Activated naive CD4-positive, alpha-beta T cell treated with anti-CD3 and anti-CD28 coated beads, Interleukin-2, amount 50 U/mL, for 24 hours (primary cell): Measurements from ENCODE around the gene MGAT1.
A peak's percentile ranks its signal among the peaks of the same experiment; 100 is the strongest.
"Not testable (repeated sequence)": the region's sequence is repeated elsewhere in the genome, so short reads cannot be mapped to it uniquely, and the experiment has no call there.

Source experiments
- H3K27ac Mint-ChIP-seq: one replicate; pipeline ENCODE4 v1.8.0; 2021; ENCODE audit warnings: mild to moderate bottlenecking, mixed read lengths
- H3K27me3 Mint-ChIP-seq: one replicate; pipeline ENCODE4 v1.8.0; 2021; ENCODE audit warnings: mixed read lengths
- H3K36me3 Mint-ChIP-seq: one replicate; pipeline ENCODE4 v1.8.0; 2021; ENCODE audit warnings: mixed read lengths
- H3K4me1 Mint-ChIP-seq: one replicate; pipeline ENCODE4 v1.8.0; 2021; ENCODE audit warnings: mixed read lengths
- H3K4me3 Mint-ChIP-seq: one replicate; pipeline ENCODE4 v1.8.0; 2021; ENCODE audit warnings: mild to moderate bottlenecking, mixed read lengths
- H3K9me3 Mint-ChIP-seq: one replicate; pipeline ENCODE4 v1.8.0; 2021; ENCODE audit warnings: mixed read lengths

Gene MGAT1

DNA sequence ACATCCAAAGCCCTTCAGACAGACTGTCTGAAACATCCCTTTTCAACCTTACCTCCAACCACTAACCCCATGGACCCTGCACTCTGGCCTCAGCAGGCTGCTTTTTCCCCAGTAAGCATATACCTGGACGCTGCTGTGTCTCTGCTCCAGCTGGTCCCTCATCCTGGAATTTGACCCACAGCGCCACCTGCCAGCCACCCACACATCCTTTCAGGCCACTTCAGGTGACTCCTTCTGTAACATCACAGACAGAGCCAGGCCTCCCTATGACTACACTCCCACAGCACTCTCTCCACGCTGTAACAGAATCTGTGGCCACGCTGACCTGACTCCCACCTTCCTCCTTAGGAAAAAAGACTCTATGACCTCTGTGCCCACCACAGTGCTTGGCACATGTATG, 3.4 kb downstream of the MGAT1 start:
- peaks cover 3% of the 10 kb centered on the region for H3K36me3 Mint-ChIP-seq
- peak overlapping the region; percentile 77 for H3K27ac Mint-ChIP-seq

DNA sequence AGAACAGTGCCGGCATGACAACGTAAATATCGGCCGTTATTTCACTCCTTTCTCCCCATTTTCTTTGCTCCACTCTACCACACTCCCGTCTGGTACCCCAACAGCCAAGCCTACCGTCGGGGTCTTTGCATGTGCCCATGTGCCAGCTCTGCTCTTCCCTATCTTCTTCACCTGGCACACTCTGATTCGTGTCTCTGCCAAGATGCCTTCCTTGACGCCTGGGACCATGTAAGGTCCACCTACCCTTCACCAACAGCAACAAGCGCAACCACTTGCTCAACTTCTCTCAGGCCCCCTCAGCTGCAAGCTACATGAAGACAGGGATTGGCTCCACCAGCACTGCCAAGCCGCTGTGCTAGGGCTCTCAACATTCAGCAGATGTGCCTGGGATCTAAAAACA, 4.4 kb downstream of the MGAT1 start:
- Mint-ChIP-seq H3K4me3 (peak overlapping the region; percentile 5), H3K36me3 (peaks cover 6% of the 10 kb centered on the region), H3K27me3 (no peaks in the 10 kb centered on the region), H3K4me1 (peaks cover 82% of the 10 kb centered on the region), H3K27ac (peak overlapping the region; percentile 77), H3K9me3 (no peaks in the 10 kb centered on the region)

More for the DNA sequence above, 3.4 kb downstream of the MGAT1 start:
- Mint-ChIP-seq H3K4me3 (peak overlapping the region; percentile 13), H3K4me1 (peaks cover 77% of the 10 kb centered on the region), H3K27me3 (no peaks in the 10 kb centered on the region), H3K9me3 (no peaks in the 10 kb centered on the region)

DNA sequence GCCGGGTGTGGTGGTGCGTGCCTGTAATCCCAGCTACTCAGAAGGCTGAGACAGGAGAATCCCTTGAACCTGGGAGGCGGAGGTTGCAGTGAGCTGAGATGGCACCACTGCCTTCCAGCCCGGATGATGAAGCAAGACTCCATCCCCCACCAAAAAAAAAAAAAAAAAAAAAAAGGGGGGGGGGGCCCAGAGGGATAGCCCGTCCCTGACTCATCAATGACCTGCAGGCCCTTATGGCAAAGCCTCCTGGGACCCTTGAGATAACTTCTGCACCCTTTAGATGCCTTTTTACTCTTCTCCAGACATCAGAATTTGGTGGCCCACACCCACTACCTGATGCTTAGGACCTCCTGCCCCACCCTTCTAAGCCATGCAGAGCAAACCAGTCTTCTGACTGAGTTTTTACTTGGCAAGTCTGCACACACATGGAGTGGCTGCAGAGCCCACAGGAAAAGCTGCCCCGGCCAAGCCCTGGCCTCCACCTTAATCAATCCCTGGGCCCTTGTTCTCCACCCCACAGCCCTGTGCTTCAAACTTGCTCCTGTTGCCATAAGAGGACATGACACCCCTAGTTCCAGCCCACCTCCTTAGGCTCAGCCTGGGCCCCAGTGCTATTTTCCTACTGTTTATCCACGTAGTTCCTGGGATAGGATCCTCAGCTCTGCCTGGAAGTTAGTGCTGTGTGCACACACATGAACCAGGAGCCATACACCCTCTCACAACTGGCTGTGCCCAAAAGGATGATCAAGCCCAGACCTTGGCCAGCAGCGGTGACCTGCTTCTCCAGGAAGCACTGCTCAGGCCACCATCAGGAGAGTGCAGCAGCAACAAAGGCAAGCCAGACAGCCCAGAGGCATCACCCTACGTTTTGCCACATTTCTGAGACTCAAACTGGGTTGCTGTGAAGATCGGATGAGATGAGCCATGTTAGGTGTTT, 5.1 kb downstream of the MGAT1 start:
- H3K4me3 Mint-ChIP-seq = peak overlapping the region; percentile 51
- peak overlapping the region; percentile 20 for H3K27ac Mint-ChIP-seq
- H3K9me3 Mint-ChIP-seq = no peaks in the 10 kb centered on the region
- H3K27me3 Mint-ChIP-seq = no peaks in the 10 kb centered on the region
- H3K36me3 Mint-ChIP-seq = peaks cover 6% of the 10 kb centered on the region
- H3K4me1 Mint-ChIP-seq = peaks cover 86% of the 10 kb centered on the region

DNA sequence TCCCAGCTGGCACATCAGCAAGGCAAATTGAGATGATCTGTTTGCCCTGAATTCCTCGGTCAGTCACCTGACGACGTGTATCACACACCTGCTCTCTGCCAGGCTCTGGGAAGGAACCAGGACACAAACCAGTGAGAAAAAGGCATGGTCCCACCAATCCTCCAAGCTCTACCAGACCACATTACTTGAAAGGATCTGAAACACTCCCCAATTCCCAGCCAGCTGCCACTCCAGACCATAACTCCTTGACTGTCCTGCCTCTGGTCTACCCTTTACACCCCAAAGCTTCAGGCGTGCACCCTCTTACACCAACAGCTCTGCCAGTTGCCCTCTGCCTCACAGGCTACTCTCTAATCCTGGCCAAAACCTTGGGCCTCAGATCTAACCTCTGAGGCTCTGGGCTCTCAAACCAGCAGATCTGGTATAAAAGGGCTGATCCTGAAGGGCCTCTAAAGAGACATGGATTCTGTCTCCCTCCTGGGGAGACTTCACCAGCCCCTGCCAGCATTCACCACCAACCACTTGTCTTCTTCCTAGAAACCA, 6.8 kb downstream of the MGAT1 start:
- H3K27ac Mint-ChIP-seq = peak overlapping the region; percentile 86
- peak overlapping the region; percentile 26 for H3K4me3 Mint-ChIP-seq
- no peaks in the 10 kb centered on the region for H3K9me3 Mint-ChIP-seq
- peaks cover 6% of the 10 kb centered on the region for H3K36me3 Mint-ChIP-seq
- peaks cover 74% of the 10 kb centered on the region for H3K4me1 Mint-ChIP-seq
- H3K27me3 Mint-ChIP-seq = no peaks in the 10 kb centered on the region

DNA sequence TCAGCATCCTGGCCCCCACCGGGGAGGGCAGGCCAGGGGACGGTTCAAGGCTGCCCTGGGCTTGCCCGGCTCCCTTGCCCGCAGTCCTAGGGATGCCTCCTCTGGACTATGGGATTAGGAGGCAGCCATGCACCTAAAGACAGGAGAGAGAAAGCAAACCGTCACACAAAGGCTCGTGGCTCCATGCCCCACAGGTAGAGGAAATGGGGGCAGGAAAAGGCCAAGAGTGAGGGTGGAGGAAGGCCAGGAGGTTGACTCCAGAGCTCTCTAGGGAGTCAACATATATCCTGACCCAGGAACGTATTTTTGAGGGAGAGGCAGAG, 9.7 kb downstream of the MGAT1 start:
- Mint-ChIP-seq H3K27me3 (no peaks in the 10 kb centered on the region), H3K36me3 (peaks cover 4% of the 10 kb centered on the region), H3K27ac (no peak overlapping the region), H3K4me1 (peaks cover 52% of the 10 kb centered on the region), H3K4me3 (no peak overlapping the region), H3K9me3 (no peaks in the 10 kb centered on the region)

DNA sequence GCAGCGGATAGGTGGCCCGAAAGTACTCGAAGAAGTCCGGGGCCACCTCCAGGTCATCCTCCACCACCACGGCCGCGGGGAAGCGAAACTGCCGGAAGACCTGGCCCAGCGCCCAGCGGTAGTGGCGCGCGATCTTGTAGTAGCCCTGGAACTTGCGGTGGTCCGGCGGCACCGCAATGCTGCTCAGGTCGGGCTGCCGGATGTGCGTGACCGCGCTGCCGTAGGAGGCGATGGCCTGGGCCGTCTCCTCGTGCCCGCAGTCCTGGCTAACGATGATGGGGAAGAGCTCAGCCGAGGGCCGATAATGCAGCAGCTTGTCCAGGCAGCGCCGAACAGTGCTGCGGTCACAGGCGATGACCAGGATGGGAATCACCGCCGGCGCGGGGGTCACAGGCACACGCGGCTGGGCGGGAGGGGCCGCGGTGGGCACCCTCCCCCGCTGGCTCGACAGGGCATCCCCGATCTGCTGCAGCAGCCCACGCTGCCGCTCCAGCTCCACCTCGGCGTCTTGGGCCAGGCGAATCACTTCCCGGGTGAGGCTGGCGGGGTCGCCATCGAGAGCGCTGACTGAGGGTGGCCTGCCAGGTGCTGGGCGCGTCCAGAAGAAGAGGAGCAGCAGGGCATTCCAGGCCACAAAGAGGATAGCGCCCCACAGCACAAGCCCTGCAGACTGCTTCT, 10.2 kb downstream of the MGAT1 start:
- H3K27me3 Mint-ChIP-seq = no peaks in the 10 kb centered on the region
- H3K4me3 Mint-ChIP-seq = no peak overlapping the region
- no peaks in the 10 kb centered on the region for H3K9me3 Mint-ChIP-seq
- peaks cover 47% of the 10 kb centered on the region for H3K4me1 Mint-ChIP-seq
- no peak overlapping the region for H3K27ac Mint-ChIP-seq
- peaks cover 4% of the 10 kb centered on the region for H3K36me3 Mint-ChIP-seq

DNA sequence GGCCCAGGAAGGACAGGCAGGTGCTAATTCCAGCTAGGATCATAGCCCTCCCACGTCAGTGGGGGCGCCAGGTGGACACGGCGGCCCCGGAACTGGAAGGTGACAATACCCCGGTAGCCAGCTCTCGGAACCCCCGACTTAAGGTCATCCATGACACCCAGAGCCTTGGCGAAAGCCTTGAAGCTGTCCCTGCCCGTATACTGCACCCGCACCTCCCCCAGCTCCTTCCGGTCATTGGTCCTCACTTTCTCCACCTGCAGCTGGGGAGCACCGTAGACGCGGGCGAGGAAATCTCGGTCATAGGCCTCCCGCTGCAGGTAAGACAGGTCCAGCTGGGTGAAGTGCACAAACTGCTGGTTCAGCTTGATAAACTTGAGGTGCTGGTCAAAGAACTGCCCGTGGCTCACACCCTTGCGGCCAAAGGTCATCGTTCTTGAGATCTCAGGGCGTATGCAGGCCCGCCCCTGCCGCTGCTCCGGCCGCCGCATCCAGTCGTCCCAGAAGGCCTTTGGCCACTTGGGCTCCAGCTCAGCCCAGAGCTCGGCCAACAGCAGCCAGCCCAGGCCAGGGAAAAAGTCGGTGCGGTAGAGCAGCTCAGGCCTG, 10.9 kb downstream of the MGAT1 start:
- Mint-ChIP-seq H3K27me3 (no peaks in the 10 kb centered on the region), H3K36me3 (peaks cover 4% of the 10 kb centered on the region), H3K4me3 (no peak overlapping the region), H3K27ac (peak overlapping the region; percentile 12), H3K4me1 (peaks cover 47% of the 10 kb centered on the region), H3K9me3 (no peaks in the 10 kb centered on the region)

DNA sequence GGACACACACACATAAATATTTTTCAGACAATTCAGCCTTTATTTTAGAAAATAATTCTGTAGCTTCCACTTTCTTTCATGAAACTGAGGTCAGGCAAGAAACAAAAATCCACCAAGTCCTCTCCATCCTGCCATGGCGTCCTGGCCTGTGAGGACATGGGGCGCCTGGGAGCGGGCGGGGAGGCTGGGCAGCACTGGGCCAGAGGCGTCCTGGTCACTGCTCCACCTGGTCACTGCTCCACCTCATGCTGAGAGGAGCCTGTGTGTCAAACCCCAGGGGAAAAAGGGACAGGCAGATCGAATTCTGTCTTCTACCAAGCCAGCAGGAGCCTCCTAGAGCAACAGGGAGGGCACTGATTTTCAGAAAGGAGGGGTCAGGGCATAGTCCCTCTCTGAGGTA, 12.1 kb downstream of the MGAT1 start:
- H3K27me3 Mint-ChIP-seq = no peaks in the 10 kb centered on the region
- no peak overlapping the region for H3K4me3 Mint-ChIP-seq
- H3K27ac Mint-ChIP-seq = peak overlapping the region; percentile 74
- no peaks in the 10 kb centered on the region for H3K9me3 Mint-ChIP-seq
- H3K36me3 Mint-ChIP-seq = peaks cover 4% of the 10 kb centered on the region
- peaks cover 47% of the 10 kb centered on the region for H3K4me1 Mint-ChIP-seq

DNA sequence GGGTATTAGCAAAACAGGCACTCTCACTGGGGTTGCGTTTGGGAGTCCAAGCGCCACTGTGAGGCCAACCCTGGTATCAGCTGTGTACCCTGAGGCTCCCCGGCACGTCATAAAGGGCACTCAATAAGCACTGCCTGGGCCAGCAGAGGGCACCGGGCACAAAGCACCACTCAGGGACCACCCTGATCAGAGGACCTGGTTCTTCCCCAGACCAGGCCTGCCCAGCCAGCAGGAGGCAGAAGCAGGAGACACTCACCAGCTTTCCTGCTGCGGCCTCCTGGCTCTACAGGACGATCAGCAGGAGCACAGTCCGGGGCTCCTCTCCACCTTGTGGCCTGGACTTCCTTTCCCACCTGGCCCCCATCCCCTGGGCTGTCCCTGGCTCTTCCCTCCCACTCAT, 12.6 kb downstream of the MGAT1 start:
- peak overlapping the region; percentile 74 for H3K27ac Mint-ChIP-seq
- no peaks in the 10 kb centered on the region for H3K27me3 Mint-ChIP-seq
- peaks cover 43% of the 10 kb centered on the region for H3K4me1 Mint-ChIP-seq
- H3K4me3 Mint-ChIP-seq = no peak overlapping the region
- peaks cover 4% of the 10 kb centered on the region for H3K36me3 Mint-ChIP-seq
- H3K9me3 Mint-ChIP-seq = no peaks in the 10 kb centered on the region

DNA sequence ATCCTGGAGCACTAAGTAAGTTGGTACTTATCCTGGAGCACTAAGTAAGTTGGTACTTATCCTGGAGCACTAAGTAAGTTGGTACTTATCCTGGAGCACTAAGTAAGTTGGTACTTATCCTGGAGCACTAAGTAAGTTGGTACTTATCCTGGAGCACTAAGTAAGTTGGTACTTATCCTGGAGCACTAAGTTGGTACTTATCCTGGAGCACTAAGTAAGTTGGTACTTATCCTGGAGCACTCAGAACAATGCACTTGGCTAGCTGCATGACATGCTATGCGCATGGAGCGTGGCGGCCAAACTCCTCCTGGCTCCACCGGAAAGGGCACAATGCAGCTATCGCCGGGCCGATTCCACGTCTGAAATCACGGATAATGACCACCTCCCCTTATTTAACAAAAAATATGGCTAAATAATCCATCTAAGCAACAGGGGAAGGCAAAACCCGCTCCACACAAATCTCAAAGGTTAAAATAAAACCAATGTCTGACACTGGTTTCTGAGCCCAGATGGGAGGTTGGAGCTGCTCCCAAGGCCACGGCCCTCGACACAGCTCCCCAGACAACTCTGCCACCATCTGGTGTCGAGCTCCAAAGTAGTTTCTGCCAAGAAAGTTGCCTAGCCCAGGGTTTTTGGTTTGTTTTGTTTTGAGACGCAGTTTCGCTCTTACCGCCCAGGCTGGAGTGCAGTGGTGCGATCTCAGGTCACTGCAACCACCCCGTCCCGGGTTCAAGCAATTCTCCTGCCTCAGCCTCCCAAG, 13.8 kb downstream of the MGAT1 start:
- H3K36me3 Mint-ChIP-seq, H3K27ac Mint-ChIP-seq, H3K9me3 Mint-ChIP-seq, H3K4me3 Mint-ChIP-seq, H3K27me3 Mint-ChIP-seq: not testable (repeated sequence)
- H3K4me1 Mint-ChIP-seq = peaks cover 38% of the 10 kb centered on the region

DNA sequence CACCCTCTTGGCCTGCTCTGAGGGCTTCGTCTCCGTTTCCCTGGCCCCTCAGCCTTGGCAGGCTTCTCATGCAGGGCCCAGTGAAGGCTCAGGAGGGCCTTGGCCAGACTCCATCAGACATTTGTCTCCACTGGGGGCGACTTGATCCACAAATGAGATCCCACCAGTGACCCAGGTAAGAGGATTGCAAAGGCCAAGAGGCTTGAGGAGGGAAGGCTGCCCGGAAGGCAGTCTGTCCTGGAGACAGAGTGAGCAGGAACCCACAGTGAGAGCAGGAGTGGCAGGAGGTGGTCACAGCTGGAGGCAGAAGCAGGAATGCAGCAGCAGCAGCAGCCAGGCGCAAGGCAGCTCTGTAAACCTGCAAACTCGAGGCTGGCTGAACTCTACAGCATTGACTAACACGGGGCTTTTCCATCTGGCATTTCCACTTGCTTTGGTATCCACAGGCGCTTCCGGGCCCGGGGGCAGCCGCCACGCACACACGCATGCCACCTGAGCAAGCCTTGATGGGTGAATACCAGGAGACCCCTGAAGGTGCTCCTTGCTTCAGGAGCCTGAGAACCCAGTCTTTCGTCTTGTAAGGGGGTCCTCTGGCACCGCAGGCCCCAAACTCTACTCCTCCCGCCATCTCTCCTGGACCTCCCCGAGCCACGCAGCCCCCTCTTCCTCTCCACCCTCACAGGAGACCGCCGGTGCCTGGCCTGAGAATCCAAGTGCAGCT, 14.7 kb downstream of the MGAT1 start:
- H3K27me3 Mint-ChIP-seq = no peaks in the 10 kb centered on the region
- H3K4me1 Mint-ChIP-seq = peaks cover 30% of the 10 kb centered on the region
- no peak overlapping the region for H3K4me3 Mint-ChIP-seq
- peaks cover 2% of the 10 kb centered on the region for H3K36me3 Mint-ChIP-seq
- H3K9me3 Mint-ChIP-seq = no peaks in the 10 kb centered on the region
- H3K27ac Mint-ChIP-seq = no peak overlapping the region

DNA sequence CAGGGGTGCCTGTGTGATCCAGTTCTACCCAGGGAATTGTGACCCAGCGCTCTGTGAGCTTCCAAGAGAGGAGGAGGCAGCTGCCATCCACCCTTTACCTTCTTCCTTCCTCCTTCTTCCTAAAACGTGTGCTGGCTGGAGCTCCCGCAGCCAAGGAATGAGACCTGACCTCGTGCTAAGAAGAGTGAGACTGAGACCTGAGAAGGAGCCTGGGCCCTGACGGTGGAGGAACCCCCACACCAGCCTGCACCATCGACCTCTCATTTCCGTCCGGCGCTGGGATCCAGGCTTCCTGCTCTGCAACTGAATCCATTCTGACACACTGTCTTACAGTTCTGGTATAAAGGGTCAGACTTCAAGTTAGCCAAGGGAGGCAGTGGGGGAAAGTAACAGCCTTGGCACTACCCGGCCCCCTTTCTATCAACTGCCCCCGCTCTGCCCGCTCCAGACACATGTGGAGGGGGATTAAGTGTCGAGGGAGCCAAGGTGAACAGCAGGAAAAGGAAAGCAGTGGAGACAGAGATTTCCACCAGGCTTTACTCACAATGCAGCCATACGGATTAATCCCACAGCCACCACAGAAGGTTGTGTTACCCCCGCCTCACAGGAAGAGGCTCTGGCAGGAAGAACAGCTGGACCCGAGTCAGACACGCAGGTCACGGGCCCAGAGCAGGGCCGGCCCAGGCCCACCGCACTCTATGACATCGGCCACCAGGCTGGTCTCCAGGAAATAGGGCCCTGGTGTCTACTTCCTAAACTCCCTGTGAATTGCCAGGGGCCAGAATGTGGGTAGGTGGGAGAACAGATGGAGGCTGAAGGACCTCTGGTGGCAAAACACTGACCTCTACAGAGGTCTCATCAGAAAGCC, 15.8 kb downstream of the MGAT1 start:
- Mint-ChIP-seq H3K4me3 (no peak overlapping the region), H3K9me3 (no peaks in the 10 kb centered on the region), H3K27me3 (no peaks in the 10 kb centered on the region), H3K27ac (no peak overlapping the region), H3K4me1 (peaks cover 35% of the 10 kb centered on the region), H3K36me3 (peaks cover 2% of the 10 kb centered on the region)

DNA sequence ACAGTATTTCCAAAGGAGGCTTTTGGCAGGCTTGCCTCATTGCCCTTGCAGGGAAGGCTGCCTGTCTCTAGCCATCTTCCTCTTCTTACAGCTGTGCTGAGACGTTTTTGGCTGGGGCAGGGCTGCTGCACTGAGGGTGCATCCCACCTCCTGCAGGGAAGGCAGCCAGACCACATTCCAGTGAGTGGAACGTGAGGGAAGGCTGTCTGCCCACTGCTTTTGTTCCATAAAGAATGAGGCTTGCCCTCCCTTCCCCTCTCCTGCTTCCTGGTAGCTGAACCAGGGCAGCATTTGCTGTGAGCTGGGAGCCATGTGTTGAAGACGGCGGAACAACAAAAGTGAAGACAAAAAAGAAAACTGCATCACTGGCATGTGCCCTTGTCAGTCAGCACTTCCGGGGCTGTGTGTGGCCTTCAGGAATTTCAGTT, 16.8 kb downstream of the MGAT1 start:
- Mint-ChIP-seq H3K27me3 (no peaks in the 10 kb centered on the region), H3K27ac (peak overlapping the region; percentile 51), H3K4me1 (peaks cover 35% of the 10 kb centered on the region), H3K4me3 (no peak overlapping the region), H3K36me3 (peaks cover 2% of the 10 kb centered on the region), H3K9me3 (no peaks in the 10 kb centered on the region)
